ENCODE data around the gene SLC35G3. TPM values are rescaled to one million over a fixed set of nuclear protein-coding genes. Genes with fewer than 3 reads are reported as not detected.

Gene SLC35G3
- total and polyA plus RNA-seq, 9 donors: not detected

GRCh38 chr17:35161281-35161761, 32.9 kb downstream of the SLC35G3 start:
- 67 to 77% (median 70%) methylated on average over 3 of the region's 3 CpGs for WGBS, 3 donors
- no peaks in the 10 kb centered on the region for H3K36me3 ChIP-seq
- intact Hi-C loops (cut with DNase I): no loop called here
- DNase-seq: no peak
- no peaks in the 10 kb centered on the region for H3K27me3 ChIP-seq
- no peak overlapping the region for H3K27ac ChIP-seq
- no peak overlapping the region for H3K4me3 ChIP-seq
- H3K4me1 ChIP-seq (ENCODE audit: insufficient read depth): no peaks in the 10 kb centered on the region
- H3K9me3 ChIP-seq: no peaks in the 10 kb centered on the region
- no peak for TF ChIP-seq CTCF (IDR thresholded peaks at IDR 0.05)
- no peak for TF ChIP-seq EP300 (IDR thresholded peaks at IDR 0.05)
- no peak for TF ChIP-seq POLR2A (IDR thresholded peaks at IDR 0.05)

- DNase-seq: no peak
- WGBS, 3 donors: 71 to 79% (median 73%) methylated on average over 13 of the region's 13 CpGs
- H3K4me1 ChIP-seq (ENCODE audit: insufficient read depth): no peaks in the 10 kb centered on the region
- H3K36me3 ChIP-seq: no peaks in the 10 kb centered on the region
- no peak overlapping the region for H3K4me3 ChIP-seq
- no peak for TF ChIP-seq POLR2A (IDR thresholded peaks at IDR 0.05)
- no peak for TF ChIP-seq CTCF (IDR thresholded peaks at IDR 0.05)
- TF ChIP-seq EP300 (IDR thresholded peaks at IDR 0.05): no peak
- H3K9me3 ChIP-seq: no peaks in the 10 kb centered on the region
- no peak overlapping the region for H3K27ac ChIP-seq
- no peaks in the 10 kb centered on the region for H3K27me3 ChIP-seq
- intact Hi-C loops (cut with DNase I): no loop called here
Observed at GRCh38 chr17:35160354-35161201, 33.6 kb downstream of the SLC35G3 start.

- H3K27me3 ChIP-seq: no peaks in the 10 kb centered on the region
- H3K4me3 ChIP-seq: no peak overlapping the region
- no peaks in the 10 kb centered on the region for H3K36me3 ChIP-seq
- no peak overlapping the region for H3K27ac ChIP-seq
- intact Hi-C loops (cut with DNase I): no loop called here
- TF ChIP-seq CTCF (IDR thresholded peaks at IDR 0.05) (no peak), POLR2A (IDR thresholded peaks at IDR 0.05) (no peak), EP300 (IDR thresholded peaks at IDR 0.05) (no peak)
- no peak for DNase-seq
- WGBS, 3 donors: 88 to 93% (median 93%) methylated on average over 2 of the region's 2 CpGs
- no peaks in the 10 kb centered on the region for H3K9me3 ChIP-seq
- H3K4me1 ChIP-seq (ENCODE audit: insufficient read depth): no peaks in the 10 kb centered on the region
Observed at GRCh38 chr17:35159940-35160339, 34.3 kb downstream of the SLC35G3 start.

- no peaks in the 10 kb centered on the region for H3K4me1 ChIP-seq (ENCODE audit: insufficient read depth)
- H3K9me3 ChIP-seq: no peaks in the 10 kb centered on the region
- H3K27me3 ChIP-seq: no peaks in the 10 kb centered on the region
- H3K4me3 ChIP-seq: no peak overlapping the region
- H3K27ac ChIP-seq: no peak overlapping the region
- TF ChIP-seq CTCF (IDR thresholded peaks at IDR 0.05) (no peak), EP300 (IDR thresholded peaks at IDR 0.05) (no peak), POLR2A (IDR thresholded peaks at IDR 0.05) (no peak)
- intact Hi-C loops (cut with DNase I): no loop called here
- WGBS, 3 donors: 85 to 94% (median 90%) methylated on average over 7 of the region's 7 CpGs
- H3K36me3 ChIP-seq: no peaks in the 10 kb centered on the region
- no peak for DNase-seq
Observed at GRCh38 chr17:35155246-35155645, 38.9 kb downstream of the SLC35G3 start.
